Epithelial cell of proximal tubule (primary cell): ENCODE data around the gene PARS2. TPM values are rescaled to one million over a fixed set of nuclear protein-coding genes. Genes with fewer than 3 reads are reported as not detected.
"Not testable (repeated sequence)": the region's sequence is repeated elsewhere in the genome, so short reads cannot be mapped to it uniquely, and the experiment has no call there.

Source experiments
- DNase-seq: peaks from one replicate; pipeline ENCODE4 v3.0.0-alpha.2; 2011; ENCODE audit warnings: low read depth
- H3K4me3 ChIP-seq: 2 replicates; pipeline ENCODE4 v1.5.1; 2011; ENCODE audit warnings: low read depth, mild to moderate bottlenecking, low read length
- CTCF ChIP-seq: conservative IDR thresholded peaks from 2 replicates; pipeline ENCODE4 v1.5.1; 2012; ENCODE audit warnings: low read depth, mild to moderate bottlenecking, low read length
- total RNA-seq: library from RNA; depleted of rRNA; stranded (reverse); fragments of >200 nt; gene quantifications from 2 replicates; pipeline ENCODE4 v1.2.3, GENCODE V29; 2015

Gene PARS2
- total RNA-seq, 1 donor from 2014 or later: 5.4 TPM

- no peak for TF ChIP-seq CTCF
- no peak overlapping the region for H3K4me3 ChIP-seq
- DNase-seq: no peak
Measured at GRCh38 chr1:54782156-54782555, 17.8 kb upstream of the PARS2 start.

- no peak for DNase-seq
Measured at GRCh38 chr1:54781023-54781723, 16.9 kb upstream of the PARS2 start.

GRCh38 chr1:54777431-54777830 lies 13.1 kb upstream of the PARS2 start:
- no peak for DNase-seq
- TF ChIP-seq CTCF: no peak
- H3K4me3 ChIP-seq: no peak overlapping the region

More at GRCh38 chr1:54781023-54781723, 16.9 kb upstream of the PARS2 start:
- H3K4me3 ChIP-seq: no peak overlapping the region
- no peak for TF ChIP-seq CTCF

- H3K4me3 ChIP-seq: no peak overlapping the region
- no peak for TF ChIP-seq CTCF
- no peak for DNase-seq
Measured at GRCh38 chr1:54777011-54777410, 12.7 kb upstream of the PARS2 start.

- H3K4me3 ChIP-seq, DNase-seq: not testable (repeated sequence)
Measured at GRCh38 chr1:54775828-54776721, 11.8 kb upstream of the PARS2 start.

- no peak overlapping the region for H3K4me3 ChIP-seq
- DNase-seq: no peak
- no peak for TF ChIP-seq CTCF
Measured at GRCh38 chr1:54774820-54775498, 10.6 kb upstream of the PARS2 start.

GRCh38 chr1:54772951-54773350 lies 8.6 kb upstream of the PARS2 start:
- DNase-seq: no peak
- H3K4me3 ChIP-seq: no peak overlapping the region
- no peak for TF ChIP-seq CTCF
